WTC11 (cell line): ENCODE results near the gene USP37. TPM values are rescaled to one million over a fixed set of nuclear protein-coding genes. Genes with fewer than 3 reads are reported as not detected.
A peak's percentile ranks its signal among the peaks of the same experiment; 100 is the strongest.

ENCODE experiments used
- ATAC-seq: fragments of 200-7000 bp; cut with Tn5 transposase; 2 replicates; pipeline ENCODE4 v1.10.0; 2021; ENCODE audit warnings: mild to moderate bottlenecking, moderate library complexity
- CTCF ChIA-PET: fragments of 300-600 bp; sonication (Branson Sonifier 250); formaldehyde crosslinking; loops from one replicate; lab custom pipeline; 2021; ENCODE audit warnings: antibody characterized with exemption; lab: Charles Lee
- POLR2A ChIA-PET: fragments of 350-600 bp; sonication (Branson Sonifier 250); formaldehyde crosslinking; loops from one replicate; lab custom pipeline; 2021; ENCODE audit warnings: antibody characterized with exemption; lab: Charles Lee
- DNase-seq: peaks from one replicate; pipeline ENCODE4 v3.0.0; 2021; ENCODE audit warnings: low spot score
- H3K27ac Mint-ChIP-seq: 2 replicates; pipeline ENCODE4 v1.8.0; 2021; ENCODE audit warnings: mixed read lengths
- H3K27me3 Mint-ChIP-seq: 2 replicates; pipeline ENCODE4 v1.8.0; 2021; ENCODE audit warnings: low read depth, mild to moderate bottlenecking, moderate library complexity, mixed read lengths
- H3K36me3 Mint-ChIP-seq: 2 replicates; pipeline ENCODE4 v1.8.0; 2021; ENCODE audit warnings: mixed read lengths
- H3K4me1 Mint-ChIP-seq: 2 replicates; pipeline ENCODE4 v1.8.0; 2022; ENCODE audit warnings: mixed read lengths
- H3K4me3 Mint-ChIP-seq: 2 replicates; pipeline ENCODE4 v1.8.0; 2021; ENCODE audit warnings: mild to moderate bottlenecking, moderate library complexity, mixed read lengths
- H3K9me3 Mint-ChIP-seq: 2 replicates; pipeline ENCODE4 v1.8.0; 2021; ENCODE audit warnings: mixed read lengths
- AFF4 ChIP-seq: sonication (generic); formaldehyde crosslinking; IDR thresholded peaks from 2 replicates; pipeline ENCODE4 v1.8.1; 2023; ENCODE audit warnings: mild to moderate bottlenecking, missing genetic modification reagents, borderline replicate concordance
- ATF1 ChIP-seq: sonication (generic); formaldehyde crosslinking; IDR thresholded peaks from 2 replicates; pipeline ENCODE4 v1.8.1; 2023; ENCODE audit warnings: mild to moderate bottlenecking, moderate library complexity, missing genetic modification reagents
- CTCF ChIP-seq: fragments of 200-600 bp; IDR thresholded peaks from 2 replicates; pipeline ENCODE4 v1.8.0; 2022; ENCODE audit warnings: antibody characterized with exemption
- ELF4 ChIP-seq: sonication (generic); formaldehyde crosslinking; IDR thresholded peaks from 2 replicates; pipeline ENCODE4 v1.8.1; 2022; ENCODE audit warnings: low read depth, mild to moderate bottlenecking, moderate library complexity, missing genetic modification reagents
- ETV6 ChIP-seq: sonication (generic); formaldehyde crosslinking; IDR thresholded peaks from 2 replicates; pipeline ENCODE4 v1.8.1; 2022; ENCODE audit warnings: mild to moderate bottlenecking, missing genetic modification reagents
- JUN ChIP-seq: sonication (generic); formaldehyde crosslinking; IDR thresholded peaks from 2 replicates; pipeline ENCODE4 v1.8.0; 2023; ENCODE audit warnings: mild to moderate bottlenecking, missing genetic modification reagents
- OVOL2 ChIP-seq: fragments of 250-450 bp; sonication (Bioruptor Pico); IDR thresholded peaks from 2 replicates; pipeline ENCODE4 v1.9.0; 2021; ENCODE audit warnings: mild to moderate bottlenecking, borderline replicate concordance
- RELA ChIP-seq: sonication (generic); formaldehyde crosslinking; IDR thresholded peaks from 2 replicates; pipeline ENCODE4 v1.8.1; 2022; ENCODE audit warnings: missing genetic modification reagents, mild to moderate bottlenecking, borderline replicate concordance
- total RNA-seq: library from RNA; stranded (reverse); gene quantifications from 3 replicates; pipeline ENCODE4 v1.2.3, GENCODE V29; 2021
- TF ChIP-seq, protein P1 (sequence below): sonication (generic); formaldehyde crosslinking; IDR thresholded peaks from 2 replicates; pipeline ENCODE4 v1.8.1; 2023; ENCODE audit warnings: mild to moderate bottlenecking, missing genetic modification reagents

The USP37 gene
- total RNA-seq, 1 experiment from 2014 or later: 21.6 TPM

GRCh38 chr2:218517434-218518206 is 50.5 kb downstream of the USP37 start:
- Mint-ChIP-seq H3K9me3 (no peaks in the 10 kb centered on the region), H3K27ac (no peak overlapping the region), H3K4me1 (no peaks in the 10 kb centered on the region), H3K27me3 (no peaks in the 10 kb centered on the region), H3K36me3 (peaks cover 13% of the 10 kb centered on the region), H3K4me3 (no peak overlapping the region)
- DNase-seq: no peak
- TF ChIP-seq, protein P1, sequence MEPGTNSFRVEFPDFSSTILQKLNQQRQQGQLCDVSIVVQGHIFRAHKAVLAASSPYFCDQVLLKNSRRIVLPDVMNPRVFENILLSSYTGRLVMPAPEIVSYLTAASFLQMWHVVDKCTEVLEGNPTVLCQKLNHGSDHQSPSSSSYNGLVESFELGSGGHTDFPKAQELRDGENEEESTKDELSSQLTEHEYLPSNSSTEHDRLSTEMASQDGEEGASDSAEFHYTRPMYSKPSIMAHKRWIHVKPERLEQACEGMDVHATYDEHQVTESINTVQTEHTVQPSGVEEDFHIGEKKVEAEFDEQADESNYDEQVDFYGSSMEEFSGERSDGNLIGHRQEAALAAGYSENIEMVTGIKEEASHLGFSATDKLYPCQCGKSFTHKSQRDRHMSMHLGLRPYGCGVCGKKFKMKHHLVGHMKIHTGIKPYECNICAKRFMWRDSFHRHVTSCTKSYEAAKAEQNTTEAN (CRISPR knock-in tag): no peak
- TF ChIP-seq JUN (CRISPR knock-in tag) (no peak), ATF1 (CRISPR knock-in tag) (no peak), ELF4 (no peak), ETV6 (CRISPR knock-in tag) (no peak)
- ChIA-PET POLR2A (no interaction called here), CTCF (interaction anchor here (0.9 to 2.4 kb wide), 4 partner anchors 11 to 90 kb away, joined by 4 to 19 read pairs (median 6); no protein-coding TSS in a partner anchor)
- no peak for ATAC-seq

GRCh38 chr2:218516614-218517013 is 51.5 kb downstream of the USP37 start:
- POLR2A ChIA-PET: no interaction called here
- CTCF ChIA-PET: interaction anchor here (0.6 to 2.4 kb wide), 13 partner anchors 10 to 143 kb away, joined by 3 to 19 read pairs (median 4); partner anchors contain the start of genes BCS1L, PLCD4 and ZNF142
- peak; percentile 60; the same call in 1 of the 2 replicates for ATAC-seq

DNA sequence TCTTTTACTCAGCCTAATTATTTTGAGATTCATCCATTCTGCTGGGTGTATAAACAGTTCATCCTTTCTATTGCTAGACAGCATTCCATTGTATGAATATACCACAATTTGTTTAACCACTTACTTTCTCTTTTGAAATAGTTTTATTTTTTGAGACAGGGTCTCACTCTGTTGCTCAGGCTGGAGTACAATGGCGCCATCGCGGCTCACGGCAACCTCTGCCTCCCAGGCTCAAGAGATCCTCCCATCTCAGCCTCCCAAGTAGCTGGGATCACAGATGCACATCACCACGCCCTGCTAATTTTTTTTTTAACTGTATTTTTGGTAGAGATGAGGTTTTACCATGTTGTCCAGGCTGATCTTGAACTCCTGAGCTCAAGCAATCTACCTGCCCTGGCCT is 54.5 kb downstream of the USP37 start:
- POLR2A ChIA-PET: no interaction called here
- no peaks in the 10 kb centered on the region for H3K4me1 Mint-ChIP-seq

More at GRCh38 chr2:218516614-218517013, 51.5 kb downstream of the USP37 start:
- Mint-ChIP-seq H3K9me3 (no peaks in the 10 kb centered on the region), H3K27me3 (no peaks in the 10 kb centered on the region), H3K27ac (no peak overlapping the region), H3K36me3 (peaks cover 14% of the 10 kb centered on the region), H3K4me3 (no peak overlapping the region), H3K4me1 (no peaks in the 10 kb centered on the region)
- peak; percentile 41 for TF ChIP-seq CTCF
- TF ChIP-seq OVOL2: no peak
- no peak for DNase-seq

More for the DNA sequence above, 54.5 kb downstream of the USP37 start:
- CTCF ChIA-PET: no interaction called here
- H3K36me3 Mint-ChIP-seq: peaks cover 13% of the 10 kb centered on the region
- no peaks in the 10 kb centered on the region for H3K9me3 Mint-ChIP-seq
- ATAC-seq (no peak), DNase-seq (no peak)
- H3K27me3 Mint-ChIP-seq: no peaks in the 10 kb centered on the region
- TF ChIP-seq RELA (CRISPR knock-in tag): no peak
- TF ChIP-seq AFF4 (CRISPR knock-in tag): no peak
- no peak overlapping the region for H3K27ac Mint-ChIP-seq
- H3K4me3 Mint-ChIP-seq: no peak overlapping the region
